Upper lobe of right lung (tissue), 1 donor: Measurements from ENCODE around the gene COPS3. TPM values are rescaled to one million over a fixed set of nuclear protein-coding genes. Genes with fewer than 3 reads are reported as not detected.

ENCODE experiments used
- ATAC-seq: fragments of 200-7000 bp; cut with Tn5 transposase; one replicate; pipeline ENCODE4 v1.9.1; 2020; ENCODE audit warnings: mild to moderate bottlenecking, moderate library complexity
- DNase-seq: peaks from one replicate; pipeline ENCODE4 v3.0.0-alpha.2; 2020
- H3K27ac ChIP-seq: fragments of 200-600 bp; one replicate; pipeline ENCODE4 v1.8.0; 2022
- H3K27me3 ChIP-seq: fragments of 200-600 bp; one replicate; pipeline ENCODE4 v1.8.0; 2022; ENCODE audit warnings: mild to moderate bottlenecking
- H3K36me3 ChIP-seq: fragments of 200-600 bp; one replicate; pipeline ENCODE4 v1.8.0; 2022
- H3K4me1 ChIP-seq: fragments of 200-600 bp; one replicate; pipeline ENCODE4 v1.8.0; 2022
- H3K4me3 ChIP-seq: fragments of 200-600 bp; one replicate; pipeline ENCODE4 v1.8.0; 2022; ENCODE audit warnings: mild to moderate bottlenecking
- H3K9me3 ChIP-seq: fragments of 200-600 bp; one replicate; pipeline ENCODE4 v1.8.0; 2022
- intact Hi-C: fragments of 100-400 bp; cut with DNase I; formaldehyde crosslinking; loops from one replicate; pipeline ENCODE4 v1.11.0; 2022
- total RNA-seq: library from RNA; stranded (reverse); fragmentation: NEBNext Ultra II Directional; extraction: Animal tissue kit (Norgen Biotek cat#: 25700); gene quantifications from one replicate; pipeline ENCODE4 v1.2.1, GENCODE V29; 2021
- TF ChIP-seq, protein P1 (sequence below): fragments of 200-600 bp; IDR thresholded peaks from one replicate; pipeline ENCODE4 v1.8.0; 2022; ENCODE audit warnings: antibody characterized with exemption
- donor health status: DM: no; HTN: yes; CAD: no; lungs with severe emphysema.

Gene COPS3
- total RNA-seq, 1 donor from 2014 or later, result 47.1 TPM

DNA sequence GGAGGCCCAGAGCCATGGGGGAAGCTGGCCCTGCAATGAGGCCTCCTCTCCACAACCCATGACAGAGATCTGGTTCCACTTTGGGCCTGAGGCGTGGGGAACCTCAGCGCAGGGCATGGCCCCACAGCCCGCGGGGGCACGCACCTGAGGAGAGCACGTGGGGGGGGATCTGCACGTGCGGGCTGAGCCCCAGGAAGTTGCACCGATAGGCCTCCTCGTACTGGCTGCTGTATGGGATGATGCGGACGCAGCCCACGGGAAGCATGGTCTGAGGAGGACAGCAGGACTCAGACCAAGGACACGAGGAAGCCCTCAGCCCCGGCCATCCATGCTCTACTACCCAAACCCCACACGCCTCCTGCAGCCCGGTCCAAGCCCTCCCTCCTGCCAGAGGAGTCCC, 64.8 kb downstream of the COPS3 start:
- DNase-seq (no peak), ATAC-seq (peak; percentile 20)
- H3K9me3 ChIP-seq, result no peaks in the 10 kb centered on the region
- peaks cover 97% of the 10 kb centered on the region for H3K36me3 ChIP-seq
- TF ChIP-seq, protein P1, sequence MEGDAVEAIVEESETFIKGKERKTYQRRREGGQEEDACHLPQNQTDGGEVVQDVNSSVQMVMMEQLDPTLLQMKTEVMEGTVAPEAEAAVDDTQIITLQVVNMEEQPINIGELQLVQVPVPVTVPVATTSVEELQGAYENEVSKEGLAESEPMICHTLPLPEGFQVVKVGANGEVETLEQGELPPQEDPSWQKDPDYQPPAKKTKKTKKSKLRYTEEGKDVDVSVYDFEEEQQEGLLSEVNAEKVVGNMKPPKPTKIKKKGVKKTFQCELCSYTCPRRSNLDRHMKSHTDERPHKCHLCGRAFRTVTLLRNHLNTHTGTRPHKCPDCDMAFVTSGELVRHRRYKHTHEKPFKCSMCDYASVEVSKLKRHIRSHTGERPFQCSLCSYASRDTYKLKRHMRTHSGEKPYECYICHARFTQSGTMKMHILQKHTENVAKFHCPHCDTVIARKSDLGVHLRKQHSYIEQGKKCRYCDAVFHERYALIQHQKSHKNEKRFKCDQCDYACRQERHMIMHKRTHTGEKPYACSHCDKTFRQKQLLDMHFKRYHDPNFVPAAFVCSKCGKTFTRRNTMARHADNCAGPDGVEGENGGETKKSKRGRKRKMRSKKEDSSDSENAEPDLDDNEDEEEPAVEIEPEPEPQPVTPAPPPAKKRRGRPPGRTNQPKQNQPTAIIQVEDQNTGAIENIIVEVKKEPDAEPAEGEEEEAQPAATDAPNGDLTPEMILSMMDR, result no peak
- H3K27ac ChIP-seq, result no peak overlapping the region
- intact Hi-C loops, result no loop called here
- no peaks in the 10 kb centered on the region for H3K4me1 ChIP-seq
- no peaks in the 10 kb centered on the region for H3K27me3 ChIP-seq
- H3K4me3 ChIP-seq, result no peak overlapping the region

DNA sequence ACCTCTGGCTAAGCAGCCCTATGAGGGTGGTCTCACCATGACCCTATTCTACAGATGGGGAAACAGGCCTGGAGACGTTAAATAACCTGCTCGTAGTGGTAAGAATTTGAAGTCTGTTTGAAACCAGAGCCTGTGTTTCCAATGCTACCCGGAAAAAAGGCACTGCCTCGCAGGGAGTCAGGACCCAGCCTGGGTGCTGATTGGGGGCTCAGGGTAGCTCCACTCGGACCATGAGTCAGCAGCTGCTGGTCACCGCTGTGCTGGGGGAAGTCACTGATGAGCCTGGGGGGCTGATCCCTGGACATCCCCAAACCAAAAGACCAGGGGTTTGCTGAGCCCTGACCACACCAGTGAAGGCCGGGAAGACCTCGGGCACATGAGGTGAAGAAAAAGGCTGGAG, 65.5 kb downstream of the COPS3 start:
- DNase-seq (no peak), ATAC-seq (no peak)
- H3K4me3 ChIP-seq, result no peak overlapping the region
- H3K27ac ChIP-seq, result no peak overlapping the region
- TF ChIP-seq, protein P1, result no peak
- intact Hi-C loops, result no loop called here
- H3K27me3 ChIP-seq, result no peaks in the 10 kb centered on the region
- H3K4me1 ChIP-seq, result no peaks in the 10 kb centered on the region
- H3K9me3 ChIP-seq, result no peaks in the 10 kb centered on the region
- peaks cover 93% of the 10 kb centered on the region for H3K36me3 ChIP-seq

DNA sequence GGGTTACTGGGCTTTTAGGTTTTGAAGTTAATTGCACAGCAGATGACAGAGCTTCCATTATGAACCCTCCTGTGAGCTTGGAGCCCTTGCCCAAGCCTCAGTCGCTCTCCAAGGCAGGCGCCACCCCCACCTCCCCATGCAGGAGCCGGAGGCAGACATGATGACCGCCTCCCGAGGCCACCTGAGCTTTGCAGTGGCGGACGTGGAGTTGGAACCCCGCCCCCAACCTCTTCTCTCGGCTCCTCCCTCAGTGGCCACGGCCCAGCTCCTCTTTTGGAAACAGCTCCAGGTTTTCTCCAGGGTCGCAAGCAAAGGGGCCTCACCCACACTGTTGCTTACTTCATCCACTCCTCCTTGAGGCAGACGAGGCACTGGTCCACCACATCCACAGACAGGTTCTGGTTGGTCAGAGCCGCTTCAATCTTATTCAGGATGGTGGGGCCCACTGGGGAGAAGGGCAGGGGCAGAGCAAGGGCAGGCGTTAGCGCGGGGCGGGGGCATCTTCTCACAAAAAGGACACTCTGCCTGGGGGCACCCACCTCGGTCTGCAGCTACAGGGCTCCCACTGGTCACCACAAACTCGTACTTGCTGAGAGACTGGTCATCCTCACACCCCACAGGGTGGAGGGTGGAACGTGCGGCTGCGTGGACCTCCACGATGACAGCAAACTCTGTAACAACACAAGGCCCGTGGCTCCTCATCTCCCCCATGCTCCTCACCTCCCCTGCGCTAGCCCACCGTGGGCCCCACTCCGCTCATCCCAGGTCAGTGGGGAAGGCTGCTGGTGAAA, 66.2 kb downstream of the COPS3 start:
- Histone ChIP-seq H3K27me3 (no peaks in the 10 kb centered on the region), H3K36me3 (peaks cover 85% of the 10 kb centered on the region), H3K9me3 (no peaks in the 10 kb centered on the region), H3K4me1 (no peaks in the 10 kb centered on the region), H3K4me3 (no peak overlapping the region), H3K27ac (no peak overlapping the region)
- TF ChIP-seq, protein P1, result no peak
- intact Hi-C loops, result no loop called here
- no peak for DNase-seq
- no peak for ATAC-seq

DNA sequence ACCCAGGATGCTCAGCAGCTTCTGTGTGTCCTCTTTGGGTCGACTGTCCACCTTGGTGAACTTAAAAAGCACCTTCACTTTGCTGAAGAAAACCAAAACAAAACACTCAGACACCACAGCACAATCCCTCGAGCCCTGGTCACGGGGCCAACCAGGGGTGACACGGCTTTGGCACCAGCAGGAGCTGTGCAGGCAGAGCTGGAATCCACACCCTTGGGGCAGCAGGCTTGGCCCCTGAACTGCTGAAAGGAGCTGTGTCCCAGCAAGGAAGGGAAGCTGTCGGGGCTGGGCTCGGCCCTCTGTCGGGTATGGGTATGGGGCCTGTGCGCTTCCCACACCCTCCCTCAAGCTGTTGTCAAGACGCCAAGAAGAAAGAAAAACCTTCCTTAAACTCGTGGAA, 67.3 kb downstream of the COPS3 start:
- ATAC-seq (no peak), DNase-seq (no peak)
- TF ChIP-seq, protein P1, result no peak
- intact Hi-C loops, result no loop called here
- no peak overlapping the region for H3K4me3 ChIP-seq
- peaks cover 75% of the 10 kb centered on the region for H3K36me3 ChIP-seq
- no peaks in the 10 kb centered on the region for H3K9me3 ChIP-seq
- H3K27me3 ChIP-seq, result no peaks in the 10 kb centered on the region
- no peak overlapping the region for H3K27ac ChIP-seq
- H3K4me1 ChIP-seq, result no peaks in the 10 kb centered on the region

DNA sequence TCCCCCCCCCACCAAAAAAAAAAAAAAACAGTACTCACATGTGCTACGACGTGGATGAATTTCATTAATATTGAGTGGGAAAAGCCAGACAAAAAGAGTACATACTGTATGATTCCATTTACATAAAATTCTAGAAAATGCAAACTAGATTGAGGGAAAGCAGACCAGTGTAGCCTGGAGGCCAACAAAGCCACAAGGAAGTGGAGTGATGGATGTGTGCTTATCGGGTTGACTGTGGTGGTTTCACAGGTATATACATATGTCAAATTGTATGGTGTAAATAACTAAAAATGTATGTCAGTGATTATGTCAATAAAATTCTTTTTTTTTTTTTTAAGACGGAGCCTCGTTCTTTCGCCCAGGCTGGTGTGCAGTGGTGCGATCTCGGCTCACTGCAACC, 73.0 kb downstream of the COPS3 start:
- no peak overlapping the region for H3K4me3 ChIP-seq
- H3K36me3 ChIP-seq, result peaks cover 17% of the 10 kb centered on the region
- intact Hi-C loops, result no loop called here
- H3K27me3 ChIP-seq, result no peaks in the 10 kb centered on the region
- H3K9me3 ChIP-seq, result no peaks in the 10 kb centered on the region
- TF ChIP-seq, protein P1, result no peak
- ATAC-seq (no peak), DNase-seq (no peak)
- no peak overlapping the region for H3K27ac ChIP-seq
- H3K4me1 ChIP-seq, result peaks cover 26% of the 10 kb centered on the region

DNA sequence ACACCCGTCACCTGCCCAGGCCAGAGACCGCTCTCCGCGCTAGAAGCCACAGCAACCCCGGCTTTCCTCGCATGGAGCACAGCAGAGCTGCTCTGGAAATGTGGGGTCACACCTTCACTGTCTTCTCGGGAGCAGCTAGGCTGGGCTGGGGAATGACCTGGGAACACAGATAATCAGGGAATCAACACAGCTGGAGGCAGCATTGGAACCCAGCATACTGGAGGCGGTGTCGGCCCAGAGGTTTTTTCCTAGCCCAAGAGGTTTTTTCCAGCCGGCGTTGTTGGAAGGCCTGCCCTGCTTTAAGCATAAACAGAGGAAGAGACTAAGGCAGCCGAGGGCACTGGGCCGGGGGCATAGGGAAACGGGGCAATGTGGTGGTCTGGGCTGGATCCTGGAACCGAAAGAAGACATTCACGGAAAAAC, 74.1 kb downstream of the COPS3 start:
- Histone ChIP-seq H3K36me3 (peaks cover 16% of the 10 kb centered on the region), H3K27ac (peak overlapping the region; percentile 56), H3K27me3 (no peaks in the 10 kb centered on the region), H3K4me3 (no peak overlapping the region), H3K9me3 (no peaks in the 10 kb centered on the region), H3K4me1 (peaks cover 26% of the 10 kb centered on the region)
- DNase-seq (no peak), ATAC-seq (no peak)
- TF ChIP-seq, protein P1, result no peak
- intact Hi-C loops, result no loop called here
